HG03025 (cell line): ENCODE data around the gene DNASE1.

ENCODE experiments used
- ATAC-seq: cut with Tn5 transposase; IDR thresholded peaks from one replicate; pipeline ENCODE4 v1.9.1; 2021; ENCODE audit warnings: mild to moderate bottlenecking, moderate library complexity; ENCODE audit not compliant: unreplicated experiment, low FRiP score

DNASE1 gene

GRCh38 chr16:3661922-3662321 is 7.4 kb downstream of the DNASE1 start:
- ATAC-seq, result no peak

DNA sequence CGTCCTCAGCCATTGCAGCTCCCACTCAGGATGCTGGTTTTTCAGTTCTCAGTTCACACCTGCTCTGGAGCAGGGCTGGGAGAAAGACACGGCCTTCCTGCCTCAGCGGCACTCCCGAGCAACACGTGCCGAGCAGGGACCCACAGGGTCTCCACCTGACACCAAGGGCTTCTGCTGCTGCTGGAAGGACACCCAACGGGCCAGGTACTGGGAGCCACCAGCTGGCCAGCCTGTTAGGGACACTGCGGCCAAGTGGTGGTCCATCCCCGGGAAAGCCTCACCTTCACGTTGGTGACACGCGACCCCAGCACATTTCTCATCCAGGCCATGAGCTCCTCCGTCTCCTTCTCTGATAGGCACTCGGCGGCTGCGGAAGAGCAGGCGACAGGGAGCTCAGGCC is 8.1 kb downstream of the DNASE1 start:
- no peak for ATAC-seq

DNA sequence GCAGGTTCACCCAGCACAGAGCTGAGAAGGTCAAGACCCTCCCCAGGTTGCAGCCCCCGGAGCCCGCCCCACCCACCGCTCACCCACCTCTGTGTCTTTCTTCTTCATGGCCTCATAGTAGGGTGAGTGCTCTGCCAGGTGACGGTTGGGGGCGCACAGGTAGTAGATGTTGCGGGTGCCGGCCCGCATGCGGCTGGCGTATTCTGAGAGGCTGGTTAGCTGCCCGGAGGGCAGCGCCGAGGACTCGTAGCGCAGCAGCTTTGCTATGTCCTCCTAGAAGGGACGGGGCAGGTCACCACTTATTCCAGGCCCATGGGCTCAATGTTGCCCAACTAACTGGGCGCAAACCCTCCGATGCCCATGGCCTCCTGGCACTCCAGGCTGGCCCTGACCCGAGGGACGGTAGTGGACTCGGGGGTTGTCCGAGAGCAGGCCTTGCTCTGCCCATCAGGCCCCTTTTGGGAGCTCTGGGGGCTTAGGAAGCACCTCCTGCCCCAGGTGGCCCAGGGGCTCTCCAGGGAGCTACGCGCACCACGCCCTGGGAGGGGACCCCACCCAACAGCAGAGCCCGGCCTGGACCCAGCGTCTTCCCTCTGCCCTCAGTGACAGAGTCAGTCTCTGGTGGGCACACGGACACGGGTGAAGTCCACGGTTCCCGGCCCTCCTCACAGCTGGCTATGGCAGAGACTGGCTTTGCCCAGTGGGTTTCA is 9.9 kb downstream of the DNASE1 start:
- no peak for ATAC-seq

DNA sequence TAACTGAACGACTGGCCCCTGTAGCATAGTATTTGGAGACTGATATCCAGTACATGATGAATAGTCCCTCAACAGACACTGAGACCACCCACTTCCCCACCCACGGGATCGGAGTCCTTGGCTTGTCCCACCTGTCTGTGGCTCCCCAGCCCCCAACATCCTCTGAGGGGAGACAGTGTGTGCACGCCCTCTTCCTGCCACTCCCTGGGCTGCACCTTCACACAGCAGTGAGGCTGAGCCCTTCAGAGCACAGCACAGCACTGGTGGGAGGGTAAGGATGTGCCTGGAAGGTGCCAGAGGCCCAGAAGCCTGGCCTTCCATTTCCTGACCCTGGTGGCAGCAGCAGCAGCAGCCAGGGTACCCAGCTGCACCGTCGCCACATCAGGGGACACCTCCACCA is 11.0 kb downstream of the DNASE1 start:
- no peak for ATAC-seq

- no peak for ATAC-seq
Observed at GRCh38 chr16:3668626-3669025, 14.1 kb downstream of the DNASE1 start.

DNA sequence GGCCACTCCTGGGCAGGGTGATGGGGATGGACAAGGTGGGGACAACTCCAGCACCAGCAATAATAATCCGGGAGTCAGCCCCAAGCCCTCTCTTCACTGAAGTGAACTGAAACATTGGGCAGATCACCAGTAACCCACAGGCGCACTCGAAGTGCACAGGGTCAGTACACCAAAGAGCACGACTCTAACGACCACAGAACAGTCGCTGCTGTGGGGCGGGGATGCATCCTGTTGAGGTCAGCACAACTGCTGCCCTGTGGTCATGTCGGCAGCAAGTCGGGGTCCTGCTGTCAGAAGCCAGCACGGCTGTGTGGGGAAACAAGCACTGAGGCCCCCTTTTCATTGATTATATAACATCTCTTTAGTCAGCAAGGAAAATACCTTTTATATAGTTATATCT is 14.6 kb downstream of the DNASE1 start:
- no peak for ATAC-seq

DNA sequence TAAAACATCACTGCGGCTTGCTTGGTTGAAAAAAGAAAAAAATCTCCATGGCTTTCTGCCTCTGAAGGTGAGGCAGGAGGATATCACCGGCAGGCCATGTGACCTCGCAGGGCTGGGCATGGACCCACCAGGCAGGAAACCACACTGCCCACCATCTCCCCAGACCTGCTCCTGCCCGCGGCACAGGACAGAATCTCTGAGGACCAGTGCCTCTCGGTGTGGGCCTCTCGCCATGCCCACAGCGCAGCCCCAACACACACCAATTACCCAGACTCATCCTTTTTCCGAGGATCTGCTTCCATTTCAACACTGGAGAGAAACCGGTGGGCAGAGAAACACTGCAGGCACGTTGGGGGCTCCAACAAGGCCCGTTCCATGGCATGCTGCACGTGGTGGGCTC is 16.2 kb downstream of the DNASE1 start:
- ATAC-seq, result no peak

DNA sequence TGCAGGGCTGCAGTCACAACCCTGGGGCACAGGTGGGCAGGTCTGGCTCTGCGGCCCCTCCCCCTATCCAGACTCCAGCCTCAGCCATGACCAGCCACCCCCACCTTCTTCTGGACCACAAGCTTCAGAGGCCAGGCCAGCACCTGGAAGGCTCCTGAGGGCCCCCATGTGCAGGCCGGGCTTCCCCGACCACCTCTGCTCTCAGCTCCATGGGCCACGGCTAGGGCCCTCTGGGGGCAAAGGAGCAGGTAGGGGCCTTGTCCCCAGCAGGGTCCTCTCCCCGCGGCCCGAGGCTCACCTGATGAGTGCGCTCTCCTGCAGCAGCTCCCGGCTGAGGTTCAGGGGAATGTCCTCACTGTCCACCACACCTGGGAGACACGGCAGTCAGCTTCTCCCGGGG is 16.9 kb downstream of the DNASE1 start:
- ATAC-seq, result no peak

DNA sequence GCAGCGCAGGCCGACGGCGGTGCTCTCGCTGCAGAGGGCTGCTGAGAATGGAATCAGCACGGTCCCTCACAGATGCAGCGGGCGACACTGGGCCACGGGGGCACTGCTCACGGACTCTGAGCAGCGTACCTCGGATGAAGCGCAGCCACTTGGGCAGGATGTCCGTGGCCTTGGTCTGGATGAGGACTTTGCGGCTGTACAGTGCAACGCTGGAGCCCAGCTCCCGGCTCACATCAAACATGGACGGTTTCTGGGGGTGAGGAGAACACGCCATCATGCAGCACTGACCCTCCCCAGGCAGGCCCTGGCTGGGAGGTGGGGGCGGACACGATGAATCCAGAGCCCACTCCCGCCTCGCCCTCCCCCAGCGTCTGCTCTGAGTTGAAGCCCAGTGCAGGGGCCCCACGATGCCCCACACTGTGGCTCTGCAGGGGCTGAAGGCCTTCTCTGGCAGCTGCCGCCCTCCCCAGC is 18.1 kb downstream of the DNASE1 start:
- ATAC-seq, result no peak

DNA sequence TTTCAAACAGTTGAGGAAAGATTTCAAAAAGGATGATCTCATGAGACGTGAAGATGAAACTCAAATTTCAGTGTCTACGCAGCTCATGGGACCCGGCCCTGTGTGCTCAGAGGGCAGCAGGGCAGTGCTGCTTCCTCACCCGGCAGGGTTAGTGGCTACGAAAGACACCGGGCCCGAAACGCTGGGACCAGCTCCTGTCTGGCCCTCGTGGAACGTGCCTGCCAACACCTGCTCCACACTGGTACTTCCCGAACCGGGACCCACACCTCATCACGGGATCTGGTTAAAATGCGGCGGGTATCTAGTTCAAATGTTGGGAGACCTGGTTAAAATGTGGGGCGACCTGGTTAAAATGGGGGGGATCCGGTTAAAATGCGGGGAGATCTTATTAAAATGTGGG is 18.7 kb downstream of the DNASE1 start:
- ATAC-seq, result no peak

DNA sequence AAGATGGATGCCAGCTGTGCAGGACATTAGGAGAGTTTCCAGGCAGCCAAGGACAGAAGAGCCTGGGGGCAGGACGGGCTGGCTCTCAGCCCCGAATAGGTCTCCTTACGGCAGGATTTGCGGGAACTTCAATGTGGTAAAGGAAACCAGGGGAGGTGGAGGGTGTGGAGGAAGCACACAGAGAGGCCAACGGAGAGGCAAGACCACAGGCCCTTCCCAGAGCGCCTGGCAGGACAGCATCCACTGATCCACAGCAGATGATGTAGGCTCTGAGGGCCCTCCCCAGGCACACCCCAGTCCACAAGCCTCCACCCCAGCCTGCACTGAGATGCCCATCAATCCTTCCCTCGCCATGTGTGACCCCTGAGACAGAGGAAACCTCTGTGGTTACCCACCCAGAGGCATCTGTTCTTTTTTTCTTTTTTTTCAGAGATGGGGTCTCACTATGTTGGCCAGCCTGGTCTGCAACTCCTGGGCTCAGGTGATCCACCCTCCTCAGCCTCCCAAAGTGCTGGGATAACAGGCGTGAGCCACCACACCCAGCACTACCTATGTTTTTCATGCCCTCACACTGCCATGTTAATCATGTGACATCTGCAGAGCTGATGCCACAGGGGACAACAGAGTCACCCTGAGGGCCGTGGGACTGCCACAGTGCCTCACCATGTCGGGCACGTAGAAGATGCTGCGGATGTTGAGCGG is 19.3 kb downstream of the DNASE1 start:
- no peak for ATAC-seq

DNA sequence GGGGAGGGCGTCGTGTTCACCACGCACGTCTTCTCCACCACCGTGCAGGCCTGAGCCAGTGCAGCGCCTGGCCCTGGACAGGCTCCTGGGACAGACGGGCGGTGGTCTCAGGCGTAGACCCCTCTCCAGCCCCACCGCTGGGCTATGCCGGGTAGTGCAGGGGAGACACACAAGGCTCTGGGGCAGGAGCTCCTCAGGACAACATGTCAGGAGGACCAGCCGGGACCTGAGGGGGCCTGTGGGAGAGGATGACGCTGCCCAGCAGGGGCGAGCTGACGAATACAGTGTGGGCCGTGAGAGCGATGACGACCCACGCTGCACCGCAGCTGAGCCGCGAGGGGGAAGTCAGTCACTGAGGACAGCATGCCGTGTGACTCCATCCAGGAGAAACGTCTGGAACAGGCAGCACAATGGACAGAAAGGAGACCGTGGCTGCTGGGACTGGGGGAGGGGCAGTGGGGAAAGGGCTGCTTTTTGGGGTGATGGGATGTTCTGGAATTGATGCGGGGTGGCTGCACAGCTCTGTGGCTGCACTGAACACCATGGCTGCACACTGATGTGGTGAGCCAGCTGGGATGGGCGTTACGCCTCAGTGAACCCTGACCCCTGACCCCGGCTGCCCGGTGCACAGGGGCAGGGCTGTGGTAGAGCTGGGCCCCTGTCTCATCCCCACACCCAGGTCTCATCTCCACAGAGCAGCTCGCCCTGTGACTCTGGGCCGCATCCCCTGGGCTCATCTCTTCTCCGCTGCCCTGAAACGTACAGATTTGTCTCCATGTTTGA is 20.2 kb downstream of the DNASE1 start:
- ATAC-seq, result no peak

DNA sequence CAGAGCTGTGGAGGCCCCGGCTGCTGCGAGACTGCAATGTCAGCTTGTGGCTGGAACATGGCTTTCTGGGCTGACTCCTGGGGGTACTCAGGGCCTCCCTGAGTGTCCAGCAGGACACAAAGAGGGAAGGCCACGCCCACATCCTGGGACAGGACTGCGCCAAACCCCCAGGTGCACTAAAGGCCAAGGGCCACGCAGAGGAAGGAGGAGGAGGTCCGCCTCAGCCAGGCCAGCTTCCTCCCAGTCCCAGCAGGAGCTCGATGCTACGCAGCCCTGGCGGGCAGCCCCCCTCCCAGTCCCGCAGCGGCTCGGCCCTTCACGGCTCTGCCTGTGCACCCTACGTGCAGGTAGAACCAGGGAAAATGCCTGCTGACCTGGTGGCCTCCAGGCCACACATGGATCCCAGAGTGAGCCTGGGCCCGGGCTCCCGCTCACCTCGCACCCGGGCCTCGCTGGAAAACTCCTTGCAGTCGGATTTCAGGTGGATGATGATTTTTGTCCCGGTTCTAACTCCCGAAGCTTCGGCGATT is 21.2 kb downstream of the DNASE1 start:
- no peak for ATAC-seq

GRCh38 chr16:3677994-3678393 is 23.5 kb downstream of the DNASE1 start:
- no peak for ATAC-seq

DNA sequence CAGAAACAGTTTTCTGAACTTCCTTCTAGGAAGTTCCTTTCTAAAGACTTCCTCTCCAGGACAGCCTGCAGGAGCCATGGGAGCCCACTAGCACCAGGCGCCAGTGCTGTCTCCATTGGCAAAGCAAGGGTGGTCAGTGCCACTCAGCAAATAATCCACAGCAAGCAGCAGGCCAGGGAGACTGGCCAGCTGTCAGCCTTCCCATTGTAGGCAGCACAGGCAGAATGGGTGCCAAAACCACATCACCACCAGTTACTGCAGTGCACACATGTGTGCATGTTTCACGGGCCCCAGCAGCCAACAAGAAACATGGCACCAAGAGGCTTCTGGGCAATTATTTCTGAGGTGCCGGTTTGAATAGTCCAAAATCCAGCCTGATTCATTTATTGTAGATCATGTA is 26.7 kb downstream of the DNASE1 start:
- ATAC-seq, result no peak

DNA sequence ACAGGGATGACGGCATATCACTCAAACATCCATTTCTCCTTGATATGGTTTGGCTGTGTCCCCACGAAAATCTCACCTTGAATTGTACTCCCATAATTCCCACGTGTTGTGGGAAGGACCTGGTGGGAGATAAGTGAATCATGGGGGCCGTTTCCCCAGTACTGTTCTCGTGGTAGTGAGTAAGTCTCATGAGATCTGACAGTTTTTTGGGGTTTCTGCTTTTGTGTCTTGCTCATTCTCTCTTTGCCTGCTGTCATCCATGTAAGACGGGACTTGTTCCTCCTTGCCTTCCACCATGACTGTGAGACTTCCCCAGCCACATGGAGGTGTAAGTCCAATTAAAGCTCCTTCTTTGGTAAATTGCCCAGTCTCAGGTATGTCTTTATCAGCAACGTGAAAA is 32.5 kb downstream of the DNASE1 start:
- ATAC-seq, result no peak

- ATAC-seq, result no peak
Observed at GRCh38 chr16:3687792-3688191, 33.3 kb downstream of the DNASE1 start.

DNA sequence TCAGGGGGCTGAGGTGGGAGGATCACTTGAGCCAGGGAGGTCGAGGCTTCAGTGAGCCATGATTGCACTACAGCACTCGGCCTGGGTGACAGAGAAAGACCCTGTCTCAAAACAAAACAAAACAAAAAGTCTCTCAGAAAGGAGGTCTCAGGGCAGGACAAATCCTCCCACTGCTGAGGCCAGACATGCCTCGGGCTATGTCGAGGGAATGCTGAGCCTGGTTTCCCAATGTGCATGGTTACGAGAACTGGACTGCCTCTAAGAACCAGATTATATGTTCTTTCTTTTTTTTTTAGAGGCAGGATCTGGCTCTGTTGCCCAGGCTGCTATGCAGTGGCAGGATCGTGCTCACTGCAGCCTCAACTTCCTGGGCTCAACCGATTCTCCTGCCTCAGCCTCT is 35.2 kb downstream of the DNASE1 start:
- ATAC-seq, result no peak

DNA sequence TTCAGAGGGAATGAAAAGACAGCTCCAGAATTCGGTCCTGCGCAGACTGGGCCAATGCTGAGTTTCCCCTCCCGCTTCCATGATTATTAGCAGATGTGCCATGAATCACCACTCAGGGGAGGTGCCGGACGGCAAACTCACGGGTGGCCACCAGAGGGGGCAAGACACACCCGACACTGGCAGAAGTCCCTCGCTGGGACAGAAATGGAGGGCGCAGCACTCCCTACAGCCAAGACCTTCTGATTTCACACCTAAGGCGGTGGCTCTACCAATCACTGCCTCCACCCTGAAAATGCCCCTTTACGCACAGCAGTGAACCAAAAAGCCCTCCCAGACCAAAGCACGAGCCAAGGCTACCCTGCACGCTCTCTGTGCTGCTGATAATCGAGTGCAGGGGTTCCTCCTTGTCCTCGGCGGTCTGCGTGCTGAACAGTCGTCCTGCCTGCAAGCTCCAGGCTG is 36.0 kb downstream of the DNASE1 start:
- no peak for ATAC-seq

GRCh38 chr16:3690980-3691720 is 36.7 kb downstream of the DNASE1 start:
- ATAC-seq, result no peak
